Stimulated activated CD4-positive, alpha-beta T cell treated with anti-CD3 and anti-CD28 coated beads, Interleukin-2, amount 100 ng/mL, for 4 hours (primary cell): Measurements from ENCODE around the gene ACSL6.

Experiments used
- DNase-seq: peaks from one replicate; pipeline ENCODE4 v3.0.0-alpha.2; 2020; ENCODE audit warnings: low read depth

Gene ACSL6

GRCh38 chr5:132011622-132012343 is at the start of gene ACSL6:
Gene ACSL6 (minus strand): TSS chr5:132011658. CDS start chr5:132011553, 105 bp downstream.
- no peak for DNase-seq

- no peak for DNase-seq
Measured at GRCh38 chr5:132060501-132061161, 49.2 kb upstream of the ACSL6 start, which contains the start of gene IL3. Gene IL3 (plus strand): TSS chr5:132060655. CDS start chr5:132060707, 52 bp downstream.

GRCh38 chr5:132059696-132060500 is 48.4 kb upstream of the ACSL6 start:
- no peak for DNase-seq

GRCh38 chr5:132059043-132059695 is 47.7 kb upstream of the ACSL6 start:
- no peak for DNase-seq

- no peak for DNase-seq
Measured at GRCh38 chr5:132058646-132059042, 47.2 kb upstream of the ACSL6 start.

GRCh38 chr5:132057498-132058255 is 46.2 kb upstream of the ACSL6 start:
- DNase-seq, result no peak

GRCh38 chr5:132056610-132057497 is 45.4 kb upstream of the ACSL6 start:
- DNase-seq, result no peak

- DNase-seq, result no peak
Measured at GRCh38 chr5:132055808-132056609, 44.6 kb upstream of the ACSL6 start.

GRCh38 chr5:132055441-132055807 is 44.0 kb upstream of the ACSL6 start:
- DNase-seq, result no peak

- no peak for DNase-seq
Measured at GRCh38 chr5:132054697-132055440, 43.4 kb upstream of the ACSL6 start.

GRCh38 chr5:132054031-132054696 is 42.7 kb upstream of the ACSL6 start:
- DNase-seq, result no peak

GRCh38 chr5:132053483-132053882 is 42.0 kb upstream of the ACSL6 start:
- no peak for DNase-seq

- no peak for DNase-seq
Measured at GRCh38 chr5:132052520-132052919, 41.1 kb upstream of the ACSL6 start.

GRCh38 chr5:132050661-132051552 is 39.4 kb upstream of the ACSL6 start:
- no peak for DNase-seq

GRCh38 chr5:132050136-132050535 is 38.7 kb upstream of the ACSL6 start:
- DNase-seq, result no peak

GRCh38 chr5:132049559-132049958 is 38.1 kb upstream of the ACSL6 start:
- no peak for DNase-seq

- DNase-seq, result no peak
Measured at GRCh38 chr5:132049093-132049492, 37.6 kb upstream of the ACSL6 start.
